DMS53 treated with DMSO at 0.1 percent for 48 hours (cell line): ENCODE results near the gene SLC41A3.

ENCODE experiments used
- DNase-seq: peaks from one replicate; lab custom pipeline; 2025; ENCODE audit not compliant: unreplicated experiment; lab: John Stamatoyannopoulos, UW

Gene SLC41A3

DNA sequence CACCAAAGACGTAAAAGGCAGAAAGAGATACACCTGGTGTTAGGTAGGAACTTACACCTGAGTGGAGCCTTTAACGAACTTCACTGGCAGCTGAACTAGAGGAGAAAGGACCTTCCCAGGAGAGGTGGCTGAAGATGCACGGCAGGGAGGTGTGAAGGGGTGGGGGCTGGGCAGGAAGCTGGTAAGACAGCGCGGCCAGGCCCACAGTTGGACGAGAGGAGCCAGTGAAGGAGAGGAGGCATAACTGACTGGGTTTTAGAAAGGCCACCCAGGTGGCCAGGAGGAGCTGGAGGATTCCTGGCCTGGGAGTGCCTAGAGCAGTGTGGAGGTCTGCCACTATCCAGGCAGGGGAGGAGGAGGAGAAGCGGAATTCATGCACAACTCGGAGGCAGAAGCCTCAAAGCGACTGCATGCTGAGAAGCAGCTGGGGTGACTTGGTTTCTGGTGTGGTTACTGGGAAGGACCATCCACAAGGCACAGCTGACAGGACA lies 51.9 kb downstream of the SLC41A3 start:
- no peak for DNase-seq

DNA sequence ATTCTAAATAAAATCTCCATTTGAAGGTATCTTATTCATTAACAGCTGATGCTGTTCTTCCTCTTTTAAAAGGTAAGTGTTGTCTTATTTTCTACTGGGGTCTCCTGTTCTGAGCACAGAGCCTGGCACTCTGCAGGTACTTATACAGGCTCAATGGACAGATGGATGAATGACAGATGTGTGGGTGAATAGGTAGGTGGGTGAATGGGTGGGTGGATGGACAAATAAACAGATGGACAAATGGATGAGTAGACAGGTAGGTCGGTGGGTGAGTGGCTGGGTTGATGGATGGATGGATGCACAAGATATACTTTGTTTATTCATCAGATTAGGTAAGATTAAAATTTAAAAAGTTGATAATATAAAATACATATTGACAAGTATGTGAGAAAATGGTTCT lies 53.5 kb downstream of the SLC41A3 start:
- no peak for DNase-seq

DNA sequence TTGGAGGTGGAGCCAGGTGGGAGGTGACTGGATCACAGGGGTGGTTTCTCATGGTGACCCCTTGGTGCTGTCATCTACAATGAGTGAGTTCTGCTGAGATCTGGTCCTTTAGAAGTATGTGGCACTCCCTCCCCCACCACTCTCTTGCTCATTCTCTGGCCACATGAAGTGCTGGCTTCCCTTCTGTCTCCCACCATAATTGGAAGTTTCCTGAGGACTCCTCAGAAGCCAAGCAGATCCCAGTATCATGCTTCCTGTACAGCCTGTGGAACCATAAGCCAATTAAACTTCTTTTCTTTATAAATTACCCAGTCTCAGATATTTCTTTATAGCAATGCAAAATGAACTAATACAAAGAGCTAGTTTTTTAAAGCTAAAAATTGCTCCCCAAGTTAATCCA lies 54.7 kb downstream of the SLC41A3 start:
- DNase-seq, result no peak

DNA sequence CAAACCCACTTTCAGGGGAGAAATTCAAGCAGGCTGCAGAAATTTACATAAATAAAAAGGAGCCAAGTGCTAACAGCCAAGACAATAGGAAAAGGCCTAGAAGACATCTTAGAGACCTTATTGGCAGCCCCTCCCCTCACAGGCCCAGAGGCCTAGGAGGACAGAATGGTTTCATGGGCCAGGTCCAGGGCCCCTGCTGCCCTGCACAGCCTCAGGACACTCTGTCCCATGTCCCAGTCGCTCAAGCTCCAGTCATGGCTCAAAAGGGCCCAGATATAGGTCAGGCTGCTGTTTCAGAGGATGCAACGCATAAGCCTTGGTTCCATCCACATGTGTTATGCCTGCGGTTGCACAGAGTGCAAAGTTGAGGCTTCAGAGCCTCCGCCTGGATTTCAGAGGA lies 55.8 kb downstream of the SLC41A3 start:
- DNase-seq, result no peak

DNA sequence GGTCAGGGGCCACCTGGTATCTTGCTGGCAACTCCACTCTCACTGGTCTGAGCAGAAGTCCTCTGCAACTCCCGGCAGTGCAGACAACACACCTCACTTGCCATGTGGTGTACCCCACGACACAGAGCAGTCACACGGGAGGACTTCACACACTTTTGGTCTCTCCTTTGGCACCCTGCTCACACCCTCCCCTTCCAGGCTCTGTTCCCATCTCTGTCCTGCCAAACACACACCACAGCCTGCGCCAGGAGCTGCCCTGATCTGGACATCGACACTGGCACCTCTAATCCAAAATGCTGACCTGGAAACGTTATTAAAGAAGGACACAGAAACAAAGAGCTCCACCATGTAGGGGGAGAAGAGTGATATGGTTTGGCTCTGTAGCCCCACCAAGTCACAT lies 57.2 kb downstream of the SLC41A3 start:
- no peak for DNase-seq

DNA sequence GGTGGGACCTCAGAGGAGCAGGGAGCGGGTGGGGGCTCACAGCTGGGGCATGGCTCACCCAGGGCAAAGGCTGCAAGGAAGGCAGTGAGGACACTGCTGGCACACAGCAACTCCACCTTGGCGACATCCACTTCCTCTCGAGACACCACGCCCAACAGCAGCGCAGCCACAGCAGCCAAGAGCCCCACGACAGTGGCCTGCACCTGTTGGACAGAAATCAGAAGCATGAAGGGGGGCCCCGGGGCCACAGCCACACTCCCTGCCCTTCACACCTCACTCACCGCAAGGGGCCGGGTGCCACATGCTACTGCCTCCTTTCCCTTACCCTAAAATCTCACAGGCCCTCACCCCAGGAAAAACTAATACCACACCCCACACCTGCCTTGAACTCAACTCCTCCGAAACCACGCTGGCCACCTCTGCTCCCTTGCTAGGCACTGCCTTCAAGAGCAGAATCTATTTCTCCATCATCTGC lies 57.6 kb downstream of the SLC41A3 start:
- no peak for DNase-seq

DNA sequence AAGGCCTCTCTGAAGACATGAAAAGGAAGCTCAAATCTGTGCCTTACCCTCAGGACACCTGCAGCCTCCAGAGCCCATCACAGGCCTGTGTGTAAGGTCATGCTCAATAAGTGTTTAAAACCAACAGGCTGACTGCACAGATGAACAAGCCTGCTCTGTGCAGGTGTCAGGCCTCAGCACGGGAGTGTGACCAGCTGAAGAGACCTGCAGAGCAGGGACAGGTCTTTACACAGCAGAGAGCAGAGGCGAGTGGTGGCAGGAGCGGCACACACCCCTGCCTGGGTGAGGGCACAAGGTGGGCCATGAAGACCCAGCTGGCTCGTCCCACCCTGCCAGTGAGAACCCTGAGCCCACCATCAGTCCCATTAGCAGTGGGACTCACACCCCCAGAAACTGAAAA lies 58.1 kb downstream of the SLC41A3 start:
- DNase-seq, result no peak

DNA sequence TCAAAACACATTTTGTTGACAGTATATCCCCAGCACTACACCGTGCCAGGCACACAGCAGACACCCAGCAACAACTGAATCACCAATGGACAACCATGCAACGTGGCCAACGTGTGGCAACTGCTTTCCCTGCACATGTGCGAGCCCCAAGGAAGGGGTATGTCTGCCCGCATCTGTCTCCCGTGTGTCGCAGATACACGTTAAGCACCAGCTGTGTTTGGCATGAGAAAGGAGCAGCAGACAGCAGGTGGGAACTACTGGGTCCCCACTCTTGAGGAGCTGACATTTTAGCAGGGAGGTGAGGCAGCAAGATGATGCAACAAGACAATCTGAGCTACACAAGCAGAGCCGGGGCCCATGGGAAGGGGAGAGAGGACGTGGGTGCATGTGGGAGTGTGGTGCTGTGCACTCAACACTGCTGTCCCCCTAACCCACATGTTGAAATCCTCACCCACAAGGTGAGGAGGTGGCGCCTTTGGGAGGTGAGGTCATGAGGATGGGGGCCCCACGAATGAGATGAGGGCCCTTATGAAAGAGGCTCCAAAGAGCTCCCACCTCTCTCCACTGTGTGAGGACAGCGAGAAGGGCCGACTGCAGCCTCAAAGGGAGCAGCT lies 58.7 kb downstream of the SLC41A3 start:
- DNase-seq, result no peak

DNA sequence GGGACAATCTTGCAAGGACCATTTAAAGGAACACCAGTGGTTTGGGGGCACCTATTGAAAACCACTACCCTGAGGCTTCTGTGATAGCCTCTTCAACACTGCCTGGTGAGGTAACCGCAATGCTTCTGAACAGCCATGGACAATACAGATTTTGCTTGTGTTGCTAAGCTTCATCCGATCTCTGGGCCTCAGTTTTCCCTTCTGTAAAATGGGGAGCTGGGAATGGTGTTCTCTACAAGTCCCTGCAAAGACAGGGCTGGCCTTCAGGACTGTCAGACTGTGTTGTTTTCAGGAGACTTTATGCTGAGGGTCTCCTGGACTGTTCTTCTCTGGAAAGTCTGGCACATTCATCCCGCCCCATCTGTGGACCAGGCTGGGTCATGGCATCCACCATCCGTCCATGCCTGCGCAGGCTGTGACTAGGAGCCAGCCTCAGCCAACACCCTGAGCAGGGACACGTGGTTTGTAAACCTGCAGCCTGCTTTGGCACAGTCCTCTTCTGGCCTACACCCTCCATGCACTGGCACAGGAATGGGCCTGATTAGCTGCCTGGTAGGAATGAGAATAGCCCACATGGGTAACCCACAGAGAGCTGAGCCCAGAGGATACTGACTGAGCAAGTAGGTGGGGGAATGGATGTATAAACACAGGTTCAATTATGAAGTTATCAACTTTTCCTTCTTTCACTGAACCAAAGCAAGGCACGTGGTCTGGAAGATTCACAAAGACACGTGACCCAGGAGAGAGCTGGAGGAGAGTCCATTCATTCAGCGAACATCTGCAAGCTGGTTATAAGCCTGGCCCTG lies 59.7 kb downstream of the SLC41A3 start:
- no peak for DNase-seq

DNA sequence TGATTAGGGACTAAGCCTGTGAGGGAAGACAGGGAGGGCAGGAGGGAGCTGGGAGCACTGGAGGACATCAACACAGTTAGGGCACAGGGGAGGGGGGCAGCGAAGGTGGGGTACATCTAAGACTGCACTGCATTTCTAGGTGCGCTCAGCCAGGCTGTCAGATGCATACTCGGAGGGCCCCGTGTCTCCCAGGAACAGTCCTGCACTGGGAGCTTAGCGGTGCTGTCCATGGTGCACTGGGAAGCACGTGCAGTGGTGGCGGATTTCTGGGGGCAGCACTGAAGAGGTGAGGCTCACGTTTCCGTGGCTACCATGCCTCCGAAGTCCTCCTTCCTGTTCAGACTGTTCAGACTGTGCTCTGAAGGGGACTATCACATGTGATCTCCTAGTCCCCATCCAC lies 60.5 kb downstream of the SLC41A3 start:
- no peak for DNase-seq

DNA sequence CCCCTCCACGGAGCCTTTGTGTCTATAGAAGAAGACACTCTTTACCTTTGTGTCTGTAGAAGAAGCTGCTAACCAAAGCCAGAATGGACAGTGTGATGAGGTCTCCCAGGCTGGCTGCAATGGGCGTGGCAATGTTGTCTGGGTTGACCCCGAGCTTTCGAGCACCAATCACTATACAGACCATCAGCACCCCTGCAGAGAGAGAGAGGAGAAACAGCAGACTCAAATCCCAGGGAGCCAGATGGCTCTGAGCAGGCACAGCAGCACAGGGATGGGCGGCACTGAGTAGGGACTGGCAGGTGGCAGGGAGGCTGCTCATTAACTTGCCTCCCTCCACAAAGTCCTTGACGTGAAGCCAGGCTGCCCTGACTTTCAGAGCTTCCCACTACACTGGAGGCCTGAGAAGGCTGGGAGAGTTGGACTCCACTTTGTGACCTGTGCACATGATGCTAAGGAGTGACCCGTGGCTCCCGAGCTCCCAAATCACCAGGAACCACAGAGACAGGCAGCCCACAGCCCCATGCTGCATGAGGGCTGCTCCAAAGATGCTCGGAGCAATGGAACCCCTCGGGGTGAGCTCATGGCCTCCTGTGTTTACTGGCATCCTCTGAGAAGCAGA lies 61.1 kb downstream of the SLC41A3 start:
- DNase-seq, result no peak

DNA sequence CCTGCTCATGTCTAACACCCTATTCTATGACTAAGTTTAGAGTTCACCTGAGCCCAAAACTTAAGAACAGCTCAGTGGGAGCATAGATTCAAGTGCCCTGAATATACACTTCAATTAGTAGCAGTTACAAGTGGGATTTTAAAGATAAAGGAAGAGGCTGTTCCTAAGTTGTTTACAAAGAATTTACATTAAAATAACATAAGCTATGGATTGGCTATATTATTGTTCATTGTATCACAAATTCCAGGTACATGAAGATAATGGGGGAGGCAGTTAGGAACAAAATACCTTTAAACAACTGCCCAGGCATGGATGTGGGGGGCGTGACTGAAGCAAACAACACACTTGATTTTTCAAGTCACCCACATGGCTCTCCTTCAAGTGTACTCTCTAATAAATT lies 62.2 kb downstream of the SLC41A3 start:
- DNase-seq, result no peak

DNA sequence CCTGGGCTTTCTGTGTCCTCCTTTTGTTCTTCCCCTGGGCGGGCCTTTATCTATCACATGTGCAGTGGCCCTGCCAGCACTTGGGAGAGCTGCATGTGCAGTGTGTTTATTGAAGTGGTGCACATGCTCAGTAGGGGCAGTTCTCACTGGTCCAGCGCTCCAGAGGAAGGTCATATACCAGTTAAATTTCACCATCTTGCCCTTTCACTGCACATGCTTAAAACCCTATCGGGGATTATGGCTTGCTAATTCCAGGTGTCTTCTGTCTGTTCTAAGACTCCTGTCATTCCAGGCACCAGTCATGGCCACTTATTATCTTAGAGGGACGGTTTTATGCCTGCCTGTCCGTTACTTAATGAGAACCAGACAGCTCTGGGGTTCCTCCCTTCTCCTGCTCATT lies 62.7 kb downstream of the SLC41A3 start:
- DNase-seq, result no peak

DNA sequence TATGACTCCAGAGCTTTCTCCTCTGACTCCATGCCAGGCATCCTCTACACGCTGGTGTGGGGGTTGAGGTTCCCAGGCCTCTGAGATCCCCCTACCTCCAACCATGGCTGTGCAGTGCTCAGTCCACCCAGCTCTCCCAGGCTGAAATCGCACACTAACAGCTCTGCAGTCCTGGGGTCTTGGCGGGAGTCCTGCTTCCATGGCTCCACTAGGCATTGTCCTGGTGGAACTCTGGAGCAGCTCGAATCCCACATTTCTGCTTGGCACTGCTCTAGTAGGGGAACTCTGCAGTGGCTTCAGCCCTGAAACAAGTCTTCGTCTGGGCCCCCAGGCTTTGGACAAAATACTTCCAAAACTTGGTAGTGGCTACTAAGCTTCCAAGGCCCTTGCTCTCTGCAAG lies 64.2 kb downstream of the SLC41A3 start:
- DNase-seq, result no peak

DNA sequence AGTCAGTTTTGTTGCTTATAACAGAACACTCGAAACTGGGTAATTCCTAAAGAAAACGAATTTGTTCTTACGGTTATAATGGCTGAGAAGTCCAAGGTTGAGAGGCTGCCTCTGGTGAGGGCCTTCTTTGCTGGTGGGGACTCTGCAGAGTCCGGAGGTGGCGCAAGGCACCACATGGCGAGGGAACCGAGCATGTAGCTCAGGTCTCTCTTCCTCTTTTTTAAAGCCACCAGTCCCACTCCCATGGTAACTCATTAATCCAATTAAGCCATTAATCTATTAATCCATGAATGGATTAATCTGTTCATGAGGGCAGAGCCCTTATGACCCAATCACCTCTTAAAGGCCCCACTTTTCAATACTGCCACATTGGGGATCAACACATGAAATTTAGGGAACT lies 64.9 kb downstream of the SLC41A3 start:
- no peak for DNase-seq

DNA sequence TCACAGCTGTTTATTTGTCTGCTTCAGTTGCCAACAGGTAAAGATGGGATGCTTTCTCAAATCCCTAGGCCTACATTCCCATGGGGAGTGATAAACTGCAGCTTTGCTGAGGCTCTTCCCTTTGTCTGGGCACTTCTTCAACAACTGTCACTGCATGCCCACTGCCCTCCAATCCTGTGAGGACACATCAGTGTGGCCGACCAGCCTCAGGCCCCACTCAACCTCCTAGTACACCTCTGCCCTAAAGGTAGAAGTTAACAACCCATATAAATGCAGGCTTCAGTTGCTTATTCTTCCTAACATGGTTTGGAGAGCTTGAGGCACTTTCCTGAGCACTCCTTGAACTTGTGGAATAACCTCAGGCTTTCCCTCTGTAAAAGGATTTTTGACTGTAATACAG lies 65.4 kb downstream of the SLC41A3 start:
- DNase-seq, result no peak

DNA sequence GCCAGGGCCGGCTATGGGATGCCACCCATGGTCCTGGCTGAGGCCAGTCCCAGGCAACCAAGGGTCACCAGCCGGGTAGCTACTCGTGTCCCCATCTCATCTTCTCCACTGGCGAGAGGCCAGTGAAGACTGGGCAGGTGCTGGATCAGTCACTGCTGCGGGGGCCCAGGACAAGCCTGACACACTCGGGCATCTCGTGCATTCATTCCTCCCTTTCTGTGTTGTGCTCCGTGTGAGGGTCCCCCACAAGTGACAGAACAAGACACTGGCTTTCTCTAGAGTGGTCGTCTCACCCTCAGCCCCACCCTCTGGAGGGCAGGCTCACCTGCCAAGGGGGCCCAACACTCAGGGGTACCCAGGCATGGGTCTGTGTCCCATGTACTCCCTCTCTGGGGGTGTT lies 66.6 kb downstream of the SLC41A3 start:
- no peak for DNase-seq

DNA sequence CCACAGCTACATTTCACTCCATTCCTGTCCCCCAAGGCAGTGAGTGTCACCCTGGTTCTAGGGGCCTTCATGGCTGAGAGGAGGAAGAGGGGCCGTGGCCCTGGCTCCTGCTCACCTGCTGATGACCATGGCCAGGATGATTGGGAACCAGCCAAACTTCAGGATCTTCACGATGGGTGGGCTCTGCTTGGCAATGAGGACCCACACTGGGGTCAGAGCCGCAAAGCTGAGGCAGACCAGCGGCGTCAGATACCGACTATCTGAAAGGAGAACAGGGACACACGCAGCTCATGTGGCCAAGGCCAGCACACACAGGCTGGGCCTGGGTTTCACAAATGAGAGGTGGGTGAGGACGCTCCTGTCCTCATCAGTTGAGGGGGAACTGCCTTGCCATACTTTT lies 67.3 kb downstream of the SLC41A3 start:
- DNase-seq, result no peak

DNA sequence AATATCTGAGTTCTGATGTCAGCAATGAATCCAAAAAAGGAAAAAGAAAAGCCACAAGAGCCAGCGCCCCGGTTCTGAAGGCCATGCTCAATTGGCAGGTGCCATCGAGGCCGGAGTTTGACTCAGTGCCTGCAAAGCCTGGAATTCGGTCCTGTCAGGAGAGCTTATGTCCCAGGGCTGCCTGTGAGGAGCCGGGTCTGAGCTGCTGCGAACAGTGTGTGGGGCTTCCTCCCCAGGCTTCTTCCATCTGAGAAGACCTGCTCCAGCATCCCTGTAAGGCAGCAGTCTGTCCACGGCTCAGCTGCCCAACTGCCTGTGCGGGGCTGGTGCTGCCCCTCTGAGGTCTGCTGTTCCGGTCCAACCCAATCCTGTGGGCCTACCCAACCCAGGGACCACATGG lies 68.8 kb downstream of the SLC41A3 start:
- DNase-seq, result no peak

DNA sequence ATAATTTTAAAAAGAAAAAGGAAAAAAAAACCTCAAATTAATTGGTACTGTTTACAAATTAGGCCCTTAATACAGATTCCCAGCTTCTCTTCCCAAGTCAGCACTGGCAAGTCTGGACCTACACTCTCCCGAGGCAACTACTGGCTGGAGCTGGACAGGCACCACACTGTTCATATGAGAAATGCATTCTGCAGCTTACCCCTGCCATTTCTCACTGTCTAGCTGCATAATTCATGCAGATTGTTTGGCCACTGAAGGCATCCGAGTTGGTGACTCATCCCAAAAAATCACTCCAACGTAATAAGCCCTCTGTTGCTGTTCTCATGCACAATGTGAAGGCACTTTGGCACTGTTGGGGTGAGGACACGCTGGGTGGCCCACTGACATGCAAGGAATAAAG lies 69.7 kb downstream of the SLC41A3 start:
- no peak for DNase-seq

DNA sequence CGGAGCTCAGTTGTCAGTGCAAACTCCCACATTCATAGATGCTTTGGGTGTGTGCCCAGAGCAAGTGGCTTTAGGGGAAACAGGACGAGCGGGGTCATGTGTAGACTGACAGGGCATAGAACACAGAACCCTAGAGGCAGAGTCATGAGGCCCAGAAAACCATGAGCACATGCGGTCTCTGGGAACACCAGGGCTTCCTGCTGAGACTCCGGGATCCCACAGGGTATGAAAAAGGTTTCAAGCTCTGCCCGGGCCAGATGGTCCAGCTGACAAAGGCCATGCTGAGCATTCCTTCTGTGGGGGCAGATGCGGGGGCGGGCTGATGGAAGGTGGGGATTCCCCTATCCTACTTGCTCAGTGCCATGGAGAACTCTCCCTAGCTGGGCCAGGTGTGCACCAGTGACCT lies 70.2 kb downstream of the SLC41A3 start:
- no peak for DNase-seq

DNA sequence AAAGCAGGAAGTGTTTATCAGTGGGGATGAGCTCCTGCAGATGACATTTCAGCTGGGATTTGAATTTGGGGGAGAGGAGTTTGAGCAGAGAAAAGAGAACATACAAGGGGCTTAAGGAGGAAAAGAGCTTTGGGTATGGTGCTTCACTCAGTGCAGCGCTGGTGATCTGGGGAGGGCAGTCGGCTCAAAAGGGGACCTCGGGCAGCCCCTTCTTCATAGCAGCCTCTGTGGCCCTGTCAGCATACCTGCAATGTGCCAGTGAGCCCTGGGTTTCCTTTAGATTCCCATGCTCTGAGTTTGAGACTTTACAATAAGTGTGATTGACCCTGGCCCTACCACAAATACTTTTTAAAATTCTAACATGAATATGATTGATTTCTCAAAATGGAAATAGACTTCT lies 74.7 kb downstream of the SLC41A3 start:
- no peak for DNase-seq
